CD4-positive, alpha-beta T cell treated with Interleukin-6 for 4 hours (primary cell): ENCODE data around the gene ATG4D.

Source experiments
- DNase-seq: peaks from one replicate; pipeline ENCODE4 v3.0.0-alpha.2; 2020; ENCODE audit warnings: mixed read lengths

The ATG4D gene

GRCh38 chr19:10582091-10582490 is 38.4 kb downstream of the ATG4D start:
- no peak for DNase-seq

GRCh38 chr19:10583036-10583776 is 39.5 kb downstream of the ATG4D start:
- no peak for DNase-seq

- no peak for DNase-seq
These were observed 42.7 kb downstream of the ATG4D start for GRCh38 chr19:10586396-10586795.

GRCh38 chr19:10587022-10587838 is 43.5 kb downstream of the ATG4D start, which contains the start of gene AP1M2:
Gene AP1M2 (minus strand): TSS chr19:10587312. CDS start chr19:10587231, 81 bp downstream.
- DNase-seq = no peak

GRCh38 chr19:10587839-10588150 is 44.1 kb downstream of the ATG4D start:
- DNase-seq = no peak

GRCh38 chr19:10593148-10593547 is 49.4 kb downstream of the ATG4D start:
- DNase-seq = no peak

GRCh38 chr19:10593820-10594637 is 50.3 kb downstream of the ATG4D start:
- no peak for DNase-seq

GRCh38 chr19:10600149-10600548 is 56.4 kb downstream of the ATG4D start:
- DNase-seq = no peak

- DNase-seq = no peak
These were observed 58.3 kb downstream of the ATG4D start for GRCh38 chr19:10601999-10602329.

GRCh38 chr19:10602330-10603083 is 58.8 kb downstream of the ATG4D start:
- peak; percentile 94 for DNase-seq
